BLaER1 (cell line): ENCODE results near the gene SCYGR5.

ENCODE experiments used
- H3K27ac ChIP-seq: shearing (Covaris generic); formaldehyde crosslinking; 2 replicates; pipeline ENCODE4 v1.8.1; 2022
- H3K27me3 ChIP-seq: shearing (Covaris generic); formaldehyde crosslinking; 2 replicates; pipeline ENCODE4 v1.8.1; 2022
- H3K36me3 ChIP-seq: shearing (Covaris generic); formaldehyde crosslinking; 2 replicates; pipeline ENCODE4 v1.8.1; 2022
- H3K4me1 ChIP-seq: shearing (Covaris generic); formaldehyde crosslinking; 2 replicates; pipeline ENCODE4 v1.8.1; 2022
- H3K4me2 ChIP-seq: shearing (Covaris generic); formaldehyde crosslinking; 2 replicates; pipeline ENCODE4 v1.8.1; 2022
- H3K4me3 ChIP-seq: shearing (Covaris generic); formaldehyde crosslinking; 2 replicates; pipeline ENCODE4 v1.8.1; 2022
- H3K9ac ChIP-seq: shearing (Covaris generic); formaldehyde crosslinking; 2 replicates; pipeline ENCODE4 v1.8.1; 2022
- H3K9me3 ChIP-seq: shearing (Covaris generic); formaldehyde crosslinking; 2 replicates; pipeline ENCODE4 v1.8.1; 2022
- H4K20me1 ChIP-seq: shearing (Covaris generic); formaldehyde crosslinking; 2 replicates; pipeline ENCODE4 v1.8.1; 2022
- Cebpa-rat ChIP-seq: shearing (Covaris generic); IDR thresholded peaks from 2 replicates; pipeline ENCODE4 v1.8.1; 2022

SCYGR5 gene

DNA sequence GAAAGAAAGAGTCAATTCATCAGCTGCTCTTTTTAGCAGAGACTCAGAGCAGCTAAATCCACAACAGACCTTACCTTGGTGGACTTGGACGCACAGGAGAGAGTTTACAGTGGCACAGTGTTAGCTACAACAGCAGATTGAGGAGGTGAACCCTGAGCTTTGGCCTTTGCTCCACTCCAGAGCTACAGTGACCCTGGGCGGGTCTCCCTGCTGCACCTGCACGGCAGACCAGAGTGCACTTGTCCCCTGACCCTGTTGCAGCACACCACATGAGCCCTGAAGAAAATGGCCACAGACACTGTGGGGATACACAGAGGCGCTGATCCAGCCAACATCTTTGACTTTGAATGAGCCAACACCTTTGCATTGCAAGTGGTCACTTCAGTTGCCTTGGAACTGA lies 40.3 kb downstream of the SCYGR5 start:
- no peak overlapping the region for H3K27ac ChIP-seq
- no peak overlapping the region for H3K9ac ChIP-seq
- no peaks in the 10 kb centered on the region for H4K20me1 ChIP-seq
- TF ChIP-seq Cebpa-rat = no peak
- H3K36me3 ChIP-seq = no peaks in the 10 kb centered on the region
- no peak overlapping the region for H3K4me3 ChIP-seq
- 0 out of 2 replicates have a peak, but pooled peaks cover 7% of the 10 kb centered on the region for H3K9me3 ChIP-seq
- H3K27me3 ChIP-seq = no peaks in the 10 kb centered on the region
- H3K4me2 ChIP-seq = no peak overlapping the region
- H3K4me1 ChIP-seq = no peaks in the 10 kb centered on the region

DNA sequence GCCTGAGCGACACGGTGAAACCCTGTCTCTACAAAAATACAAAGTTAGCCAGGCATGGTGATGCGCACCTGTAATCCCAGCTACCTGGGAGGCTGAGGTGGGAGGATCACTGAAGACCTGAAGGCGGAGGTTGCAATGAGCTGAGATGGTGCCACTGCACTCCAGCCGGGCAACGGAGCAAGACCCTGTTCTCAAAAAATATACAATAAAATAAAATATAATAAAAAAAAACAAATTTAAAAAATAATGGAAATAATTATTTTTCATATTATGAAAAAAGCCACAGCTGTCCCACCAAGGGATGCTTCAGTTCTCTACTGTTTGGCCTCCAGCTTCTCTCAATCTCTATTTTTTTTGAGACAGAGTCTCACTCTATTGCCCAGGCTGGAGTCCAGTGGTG lies 40.8 kb downstream of the SCYGR5 start:
- H3K4me3 ChIP-seq = no peak overlapping the region
- no peaks in the 10 kb centered on the region for H4K20me1 ChIP-seq
- no peaks in the 10 kb centered on the region for H3K36me3 ChIP-seq
- H3K27ac ChIP-seq = no peak overlapping the region
- no peaks in the 10 kb centered on the region for H3K27me3 ChIP-seq
- no peaks in the 10 kb centered on the region for H3K4me1 ChIP-seq
- 0 out of 2 replicates have a peak, but pooled peaks cover 2% of the 10 kb centered on the region for H3K9me3 ChIP-seq
- no peak overlapping the region for H3K4me2 ChIP-seq
- TF ChIP-seq Cebpa-rat = no peak
- no peak overlapping the region for H3K9ac ChIP-seq

DNA sequence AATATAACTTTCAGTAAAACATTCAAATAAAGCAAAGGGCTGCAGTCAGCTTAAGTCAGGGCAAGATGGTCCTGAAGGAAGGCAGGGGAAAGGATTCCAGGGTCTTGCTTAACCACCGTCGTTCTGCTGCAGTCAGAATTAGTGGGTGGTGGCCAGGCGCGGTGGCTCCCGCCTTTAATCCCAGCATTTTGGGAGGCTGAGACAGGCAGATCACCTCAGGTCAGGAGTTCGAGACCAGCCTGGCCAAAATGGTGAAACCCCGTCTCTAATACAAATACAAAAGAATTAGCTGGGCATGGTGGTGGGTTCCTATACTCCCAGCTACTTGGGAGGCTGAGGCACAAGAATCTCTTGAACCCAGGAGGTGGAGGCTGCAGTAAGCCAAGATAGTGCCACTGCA lies 44.4 kb downstream of the SCYGR5 start:
- Histone ChIP-seq H3K4me2 (no peak overlapping the region), H4K20me1 (no peaks in the 10 kb centered on the region), H3K4me1 (no peaks in the 10 kb centered on the region), H3K36me3 (no peaks in the 10 kb centered on the region), H3K9ac (no peak overlapping the region), H3K27me3 (no peaks in the 10 kb centered on the region), H3K9me3 (no peaks in the 10 kb centered on the region), H3K4me3 (no peak overlapping the region), H3K27ac (no peak overlapping the region)
- no peak for TF ChIP-seq Cebpa-rat

DNA sequence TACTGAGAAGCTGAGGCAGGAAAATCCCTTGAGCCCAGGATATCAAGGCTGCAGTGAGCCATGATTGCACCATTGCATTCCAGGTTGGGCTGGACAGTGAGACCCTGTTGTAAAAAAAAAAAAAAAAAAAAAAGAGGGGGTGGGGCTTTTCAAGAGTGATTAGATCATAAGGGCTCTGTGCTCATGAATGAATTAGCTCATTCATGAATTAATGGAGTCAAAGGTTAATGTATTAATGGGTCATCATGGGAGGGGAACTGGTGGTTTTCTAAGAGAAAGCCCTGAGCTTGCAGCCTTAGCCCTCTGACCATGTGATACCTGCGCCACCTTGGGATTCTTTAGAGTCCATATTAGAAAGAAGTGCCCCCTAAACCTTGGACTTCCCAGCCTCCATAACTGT lies 46.7 kb downstream of the SCYGR5 start:
- no peak for TF ChIP-seq Cebpa-rat
- Histone ChIP-seq H3K9ac (no peak overlapping the region), H4K20me1 (no peaks in the 10 kb centered on the region), H3K36me3 (no peaks in the 10 kb centered on the region), H3K4me2 (no peak overlapping the region), H3K27me3 (no peaks in the 10 kb centered on the region), H3K4me1 (no peaks in the 10 kb centered on the region), H3K27ac (no peak overlapping the region), H3K9me3 (peaks cover 10% of the 10 kb centered on the region; the same call in 1 of the 2 replicates), H3K4me3 (no peak overlapping the region)

DNA sequence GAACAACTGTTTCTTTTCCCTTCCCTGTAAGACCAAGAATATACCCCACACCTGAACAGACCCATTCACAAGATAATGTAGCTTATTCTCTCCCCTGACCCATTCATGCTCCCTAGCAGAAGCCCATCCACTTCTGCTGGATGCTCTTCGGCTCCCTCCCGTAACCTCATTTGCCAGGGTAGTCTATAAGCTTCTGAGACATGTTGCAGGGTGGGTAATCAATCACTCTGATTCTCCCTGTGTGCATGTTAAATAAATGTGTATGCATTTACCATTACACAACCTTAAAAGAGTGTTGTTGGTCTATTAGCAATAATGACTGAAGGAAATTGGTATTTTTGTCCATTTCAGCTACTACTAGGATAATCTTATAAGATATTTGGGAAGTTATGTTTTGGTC lies 49.9 kb downstream of the SCYGR5 start:
- Histone ChIP-seq H3K4me2 (no peak overlapping the region), H4K20me1 (no peaks in the 10 kb centered on the region), H3K4me1 (no peaks in the 10 kb centered on the region), H3K4me3 (no peak overlapping the region), H3K27ac (no peak overlapping the region), H3K9me3 (peaks cover 13% of the 10 kb centered on the region; the same call in 1 of the 2 replicates), H3K27me3 (no peaks in the 10 kb centered on the region), H3K36me3 (no peaks in the 10 kb centered on the region), H3K9ac (no peak overlapping the region)
- no peak for TF ChIP-seq Cebpa-rat
